ENCODE data around the gene NFIA.

- TF ChIP-seq, protein P1, sequence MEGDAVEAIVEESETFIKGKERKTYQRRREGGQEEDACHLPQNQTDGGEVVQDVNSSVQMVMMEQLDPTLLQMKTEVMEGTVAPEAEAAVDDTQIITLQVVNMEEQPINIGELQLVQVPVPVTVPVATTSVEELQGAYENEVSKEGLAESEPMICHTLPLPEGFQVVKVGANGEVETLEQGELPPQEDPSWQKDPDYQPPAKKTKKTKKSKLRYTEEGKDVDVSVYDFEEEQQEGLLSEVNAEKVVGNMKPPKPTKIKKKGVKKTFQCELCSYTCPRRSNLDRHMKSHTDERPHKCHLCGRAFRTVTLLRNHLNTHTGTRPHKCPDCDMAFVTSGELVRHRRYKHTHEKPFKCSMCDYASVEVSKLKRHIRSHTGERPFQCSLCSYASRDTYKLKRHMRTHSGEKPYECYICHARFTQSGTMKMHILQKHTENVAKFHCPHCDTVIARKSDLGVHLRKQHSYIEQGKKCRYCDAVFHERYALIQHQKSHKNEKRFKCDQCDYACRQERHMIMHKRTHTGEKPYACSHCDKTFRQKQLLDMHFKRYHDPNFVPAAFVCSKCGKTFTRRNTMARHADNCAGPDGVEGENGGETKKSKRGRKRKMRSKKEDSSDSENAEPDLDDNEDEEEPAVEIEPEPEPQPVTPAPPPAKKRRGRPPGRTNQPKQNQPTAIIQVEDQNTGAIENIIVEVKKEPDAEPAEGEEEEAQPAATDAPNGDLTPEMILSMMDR (IDR thresholded peaks at IDR 0.05), result no peak
- no peak for TF ChIP-seq POLR2A (IDR thresholded peaks at IDR 0.05)
Observed at GRCh38 chr1:61420243-61420642, 337.9 kb downstream of the NFIA start.

Measured in prostate gland (tissue), 2 donors.